ENCODE measurements around the gene C15orf62.
A peak's percentile ranks its signal among the peaks of the same experiment; 100 is the strongest.

Gene C15orf62

GRCh38 chr15:40769274-40770146 lies at the start of gene C15orf62:
C15orf62 (plus strand) TSS chr15:40769980; CDS start chr15:40770496, 516 bp downstream.
- peak in 29 of 51 donors; percentile 10 to 63 (median 39) for DNase-seq

- no peak for DNase-seq
Measured at GRCh38 chr15:40721701-40722100, 48.1 kb upstream of the C15orf62 start.

GRCh38 chr15:40722354-40722753 lies 47.4 kb upstream of the C15orf62 start:
- no peak for DNase-seq

GRCh38 chr15:40722934-40723333 lies 46.8 kb upstream of the C15orf62 start:
- no peak for DNase-seq

GRCh38 chr15:40723919-40724318 lies 45.9 kb upstream of the C15orf62 start:
- no peak for DNase-seq

- DNase-seq, result no peak
Measured at GRCh38 chr15:40731034-40731433, 38.7 kb upstream of the C15orf62 start.

- DNase-seq, result no peak
Measured at GRCh38 chr15:40736575-40736974, 33.2 kb upstream of the C15orf62 start.

- no peak for DNase-seq
Measured at GRCh38 chr15:40737048-40737447, 32.7 kb upstream of the C15orf62 start.

- no peak for DNase-seq
Measured at GRCh38 chr15:40739047-40739446, 30.7 kb upstream of the C15orf62 start.

- DNase-seq, result no peak
Measured at GRCh38 chr15:40739854-40740253, 29.9 kb upstream of the C15orf62 start.

- DNase-seq, result no peak
Measured at GRCh38 chr15:40743485-40743901, 26.3 kb upstream of the C15orf62 start.

GRCh38 chr15:40743921-40744814 lies 25.6 kb upstream of the C15orf62 start:
- DNase-seq, result no peak

GRCh38 chr15:40744815-40745152 lies 25.0 kb upstream of the C15orf62 start:
- no peak for DNase-seq

- DNase-seq, result no peak
Measured at GRCh38 chr15:40746916-40747418, 22.8 kb upstream of the C15orf62 start.

- DNase-seq, result no peak
Measured at GRCh38 chr15:40747685-40748631, 21.8 kb upstream of the C15orf62 start.

- no peak for DNase-seq
Measured at GRCh38 chr15:40749151-40749630, 20.6 kb upstream of the C15orf62 start.

- no peak for DNase-seq
Measured at GRCh38 chr15:40750885-40751284, 18.9 kb upstream of the C15orf62 start.

GRCh38 chr15:40751745-40752144 lies 18.0 kb upstream of the C15orf62 start:
- DNase-seq, result no peak

GRCh38 chr15:40754574-40754882 lies 15.3 kb upstream of the C15orf62 start:
- peak in 5 of 51 donors; percentile 20 to 47 (median 41) for DNase-seq

- DNase-seq, result peak in 50 of 51 donors; percentile 34 to 95 (median 82)
Measured at GRCh38 chr15:40754883-40755811, 14.6 kb upstream of the C15orf62 start, which contains the start of gene RMDN3. RMDN3 (minus strand) TSS chr15:40755254; CDS start chr15:40754783, 471 bp downstream.

All from hypothalamus (tissue), 51 donors.